Progenitor cell of endocrine pancreas (in vitro differentiated cells): ENCODE measurements around the gene AGTRAP. TPM values are rescaled to one million over a fixed set of nuclear protein-coding genes. Genes with fewer than 3 reads are reported as not detected.

Experiments used
- DNase-seq: peaks from one replicate; pipeline ENCODE4 v3.0.0; 2021; ENCODE audit warnings: low spot score; ENCODE audit not compliant: unreplicated experiment
- H3K27ac Mint-ChIP-seq: 2 replicates; pipeline ENCODE4 v1.8.0; 2021; ENCODE audit warnings: mild to moderate bottlenecking, moderate library complexity, mixed read lengths
- H3K27me3 Mint-ChIP-seq: 2 replicates; pipeline ENCODE4 v1.8.0; 2021; ENCODE audit warnings: mixed read lengths
- H3K36me3 Mint-ChIP-seq: 2 replicates; pipeline ENCODE4 v1.8.0; 2022; ENCODE audit warnings: mixed read lengths; ENCODE audit not compliant: insufficient read depth
- H3K4me1 Mint-ChIP-seq: 2 replicates; pipeline ENCODE4 v1.8.0; 2021; ENCODE audit warnings: low read depth, mixed read lengths
- H3K4me3 Mint-ChIP-seq: 2 replicates; pipeline ENCODE4 v1.8.0; 2021; ENCODE audit warnings: low read depth, mild to moderate bottlenecking, moderate library complexity, mixed read lengths
- H3K9me3 Mint-ChIP-seq: 2 replicates; pipeline ENCODE4 v1.8.0; 2021; ENCODE audit warnings: low read depth, mixed read lengths
- total RNA-seq: library from RNA; stranded (reverse); gene quantifications from 2 replicates; pipeline ENCODE4 v1.2.1, GENCODE V29; 2021
- TF ChIP-seq, protein P1 (sequence below): fragments of 200-600 bp; sonication (generic); IDR thresholded peaks from one replicate; pipeline ENCODE4 v1.5.0; 2021; ENCODE audit warnings: antibody characterized with exemption, mild to moderate bottlenecking; ENCODE audit not compliant: unreplicated experiment

Gene AGTRAP
- total RNA-seq, 1 donor from 2014 or later, result 34.2 TPM

DNA sequence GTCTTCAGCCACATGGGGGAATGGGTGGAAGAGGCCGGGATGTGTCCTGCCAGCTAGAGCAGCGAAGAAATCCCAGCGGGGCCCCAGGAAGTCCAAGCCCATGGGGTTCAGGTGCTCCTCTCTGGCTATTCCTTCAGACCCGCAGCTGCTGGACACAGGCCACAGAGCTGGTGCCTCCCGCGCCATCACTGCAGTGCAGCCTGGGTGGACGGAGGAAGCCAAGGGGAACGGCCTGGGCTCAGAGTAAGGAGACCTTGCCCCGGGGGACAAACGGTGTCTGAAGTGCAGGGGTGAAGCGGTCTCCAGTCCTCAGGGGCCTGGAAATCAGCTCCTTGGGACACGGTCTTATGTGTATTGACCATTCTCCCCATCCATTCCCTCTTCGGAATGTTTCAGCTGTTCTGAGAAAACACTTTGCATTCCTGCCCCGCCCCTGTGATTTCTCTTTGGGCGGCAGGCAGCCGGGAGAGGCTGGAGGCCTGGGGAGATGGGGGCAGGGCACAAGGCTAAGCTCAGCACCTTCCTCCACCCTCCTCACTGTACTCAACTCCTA, 51.4 kb downstream of the AGTRAP start:
- Mint-ChIP-seq H3K4me3 (no peak overlapping the region), H3K9me3 (no peaks in the 10 kb centered on the region), H3K27me3 (peaks cover 5% of the 10 kb centered on the region), H3K4me1 (peaks cover 12% of the 10 kb centered on the region), H3K36me3 (peaks cover 10% of the 10 kb centered on the region), H3K27ac (peak overlapping the region; percentile 71)
- DNase-seq, result no peak
- TF ChIP-seq, protein P1, sequence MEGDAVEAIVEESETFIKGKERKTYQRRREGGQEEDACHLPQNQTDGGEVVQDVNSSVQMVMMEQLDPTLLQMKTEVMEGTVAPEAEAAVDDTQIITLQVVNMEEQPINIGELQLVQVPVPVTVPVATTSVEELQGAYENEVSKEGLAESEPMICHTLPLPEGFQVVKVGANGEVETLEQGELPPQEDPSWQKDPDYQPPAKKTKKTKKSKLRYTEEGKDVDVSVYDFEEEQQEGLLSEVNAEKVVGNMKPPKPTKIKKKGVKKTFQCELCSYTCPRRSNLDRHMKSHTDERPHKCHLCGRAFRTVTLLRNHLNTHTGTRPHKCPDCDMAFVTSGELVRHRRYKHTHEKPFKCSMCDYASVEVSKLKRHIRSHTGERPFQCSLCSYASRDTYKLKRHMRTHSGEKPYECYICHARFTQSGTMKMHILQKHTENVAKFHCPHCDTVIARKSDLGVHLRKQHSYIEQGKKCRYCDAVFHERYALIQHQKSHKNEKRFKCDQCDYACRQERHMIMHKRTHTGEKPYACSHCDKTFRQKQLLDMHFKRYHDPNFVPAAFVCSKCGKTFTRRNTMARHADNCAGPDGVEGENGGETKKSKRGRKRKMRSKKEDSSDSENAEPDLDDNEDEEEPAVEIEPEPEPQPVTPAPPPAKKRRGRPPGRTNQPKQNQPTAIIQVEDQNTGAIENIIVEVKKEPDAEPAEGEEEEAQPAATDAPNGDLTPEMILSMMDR, result no peak

- DNase-seq, result no peak
- Mint-ChIP-seq H3K27ac (peak overlapping the region; percentile 71), H3K27me3 (peaks cover 4% of the 10 kb centered on the region), H3K36me3 (peaks cover 10% of the 10 kb centered on the region), H3K4me3 (no peak overlapping the region), H3K9me3 (no peaks in the 10 kb centered on the region), H3K4me1 (peaks cover 12% of the 10 kb centered on the region)
- TF ChIP-seq, protein P1, result no peak
Observed at GRCh38 chr1:11787804-11788436, 52.0 kb downstream of the AGTRAP start.

DNA sequence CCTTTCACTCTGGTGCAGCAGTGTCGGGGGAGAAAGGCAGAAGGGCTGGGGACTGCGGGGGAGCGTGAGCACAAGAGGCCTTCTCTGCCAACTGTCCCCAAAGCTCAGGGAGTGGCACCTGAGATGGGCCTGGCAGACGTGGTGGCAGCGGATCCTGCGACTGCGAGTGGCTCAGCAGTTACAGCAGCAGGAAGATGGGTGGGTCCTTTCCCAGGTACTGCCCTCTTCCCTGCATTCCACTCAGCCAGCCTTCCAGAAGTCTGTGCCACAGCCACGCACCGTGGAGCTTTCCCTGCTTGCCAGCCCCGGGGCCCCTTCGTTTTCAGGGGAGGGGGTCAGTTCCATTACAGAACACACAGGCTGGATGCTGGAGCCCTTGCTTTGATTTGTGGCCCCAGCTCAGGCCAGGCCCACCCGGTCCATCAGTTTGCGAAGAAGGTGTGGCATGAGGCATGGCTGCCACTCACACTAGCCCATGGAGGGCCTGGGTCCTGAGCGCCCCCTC, 52.7 kb downstream of the AGTRAP start:
- no peak overlapping the region for H3K4me3 Mint-ChIP-seq
- no peak for DNase-seq

GRCh38 chr1:11789126-11790067, 53.5 kb downstream of the AGTRAP start:
- no peak for DNase-seq
- Mint-ChIP-seq H3K27ac (no peak overlapping the region), H3K9me3 (no peaks in the 10 kb centered on the region), H3K36me3 (peaks cover 12% of the 10 kb centered on the region), H3K4me1 (peaks cover 12% of the 10 kb centered on the region), H3K27me3 (peaks cover 3% of the 10 kb centered on the region), H3K4me3 (no peak overlapping the region)
- TF ChIP-seq, protein P1, result no peak

More for the DNA sequence above, 52.7 kb downstream of the AGTRAP start:
- TF ChIP-seq, protein P1, result no peak
- Mint-ChIP-seq H3K27me3 (peaks cover 3% of the 10 kb centered on the region), H3K36me3 (peaks cover 10% of the 10 kb centered on the region), H3K4me1 (peaks cover 12% of the 10 kb centered on the region), H3K27ac (no peak overlapping the region), H3K9me3 (no peaks in the 10 kb centered on the region)
